NOMO-1 treated with DMSO at 0.1 percent for 48 hours (cell line): Measurements from ENCODE around the gene SLC29A1.

ENCODE experiments used
- DNase-seq: peaks from one replicate; lab custom pipeline; 2025; ENCODE audit not compliant: unreplicated experiment; lab: John Stamatoyannopoulos, UW

The SLC29A1 gene

GRCh38 chr6:44253307-44254101 is 30.1 kb downstream of the SLC29A1 start:
- DNase-seq: peak; percentile 23

GRCh38 chr6:44254191-44255104 is 31.1 kb downstream of the SLC29A1 start:
- DNase-seq: no peak

GRCh38 chr6:44255105-44255808 is 31.9 kb downstream of the SLC29A1 start:
- DNase-seq: no peak

- no peak for DNase-seq
Observed at GRCh38 chr6:44255871-44256774, 32.7 kb downstream of the SLC29A1 start.

- no peak for DNase-seq
Observed at GRCh38 chr6:44256775-44257024, 33.3 kb downstream of the SLC29A1 start.

GRCh38 chr6:44257025-44257752 is 33.8 kb downstream of the SLC29A1 start, which contains the start of gene SLC35B2:
SLC35B2 (minus strand) TSS chr6:44257528; CDS start chr6:44257410, 118 bp downstream.
- DNase-seq: peak; percentile 47

GRCh38 chr6:44257753-44258324 is 34.4 kb downstream of the SLC29A1 start:
- no peak for DNase-seq

- DNase-seq: no peak
Observed at GRCh38 chr6:44258325-44258863, 35.0 kb downstream of the SLC29A1 start.

GRCh38 chr6:44258921-44259320 is 35.5 kb downstream of the SLC29A1 start:
- no peak for DNase-seq

GRCh38 chr6:44260011-44260410 is 36.6 kb downstream of the SLC29A1 start:
- DNase-seq: no peak

- no peak for DNase-seq
Observed at GRCh38 chr6:44260451-44261297, 37.3 kb downstream of the SLC29A1 start.

GRCh38 chr6:44261581-44261980 is 38.2 kb downstream of the SLC29A1 start:
- no peak for DNase-seq

GRCh38 chr6:44262467-44263353 is 39.3 kb downstream of the SLC29A1 start:
- DNase-seq: no peak

- DNase-seq: no peak
Observed at GRCh38 chr6:44263354-44264100, 40.1 kb downstream of the SLC29A1 start.

GRCh38 chr6:44264154-44265006 is 41.0 kb downstream of the SLC29A1 start:
- DNase-seq: peak; percentile 85
